Stimulated activated CD8-positive, alpha-beta memory T cell treated with anti-CD3 and anti-CD28 coated beads, Interleukin-12 subunit alpha, Interleukin-12 subunit beta, amount 100 ng/mL, for 1 hour (primary cell): ENCODE results near the gene FPGS.

Experiments used
- DNase-seq: peaks from one replicate; pipeline ENCODE4 v3.0.0-alpha.2; 2020; ENCODE audit warnings: low read depth

FPGS gene

DNA sequence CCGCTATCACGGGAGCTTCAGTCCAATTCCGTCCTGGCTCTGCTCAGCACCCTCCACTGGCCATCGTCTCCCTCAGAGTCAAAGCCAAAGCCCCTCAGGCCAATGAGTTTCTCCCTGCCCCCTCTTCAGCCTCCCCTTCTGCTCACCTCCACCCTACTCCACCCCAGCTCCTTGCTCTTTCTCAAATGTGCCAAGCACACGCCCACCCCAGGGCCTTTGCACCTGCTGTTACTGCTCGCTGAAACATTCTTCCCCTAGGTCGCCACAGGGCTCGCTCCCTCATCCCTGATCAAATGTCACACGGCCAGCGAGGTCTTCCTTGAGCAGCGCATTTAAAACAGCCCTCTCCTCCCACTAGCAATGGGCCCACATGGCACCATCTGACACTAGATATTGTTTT, 58.1 kb downstream of the FPGS start:
- DNase-seq, result no peak

DNA sequence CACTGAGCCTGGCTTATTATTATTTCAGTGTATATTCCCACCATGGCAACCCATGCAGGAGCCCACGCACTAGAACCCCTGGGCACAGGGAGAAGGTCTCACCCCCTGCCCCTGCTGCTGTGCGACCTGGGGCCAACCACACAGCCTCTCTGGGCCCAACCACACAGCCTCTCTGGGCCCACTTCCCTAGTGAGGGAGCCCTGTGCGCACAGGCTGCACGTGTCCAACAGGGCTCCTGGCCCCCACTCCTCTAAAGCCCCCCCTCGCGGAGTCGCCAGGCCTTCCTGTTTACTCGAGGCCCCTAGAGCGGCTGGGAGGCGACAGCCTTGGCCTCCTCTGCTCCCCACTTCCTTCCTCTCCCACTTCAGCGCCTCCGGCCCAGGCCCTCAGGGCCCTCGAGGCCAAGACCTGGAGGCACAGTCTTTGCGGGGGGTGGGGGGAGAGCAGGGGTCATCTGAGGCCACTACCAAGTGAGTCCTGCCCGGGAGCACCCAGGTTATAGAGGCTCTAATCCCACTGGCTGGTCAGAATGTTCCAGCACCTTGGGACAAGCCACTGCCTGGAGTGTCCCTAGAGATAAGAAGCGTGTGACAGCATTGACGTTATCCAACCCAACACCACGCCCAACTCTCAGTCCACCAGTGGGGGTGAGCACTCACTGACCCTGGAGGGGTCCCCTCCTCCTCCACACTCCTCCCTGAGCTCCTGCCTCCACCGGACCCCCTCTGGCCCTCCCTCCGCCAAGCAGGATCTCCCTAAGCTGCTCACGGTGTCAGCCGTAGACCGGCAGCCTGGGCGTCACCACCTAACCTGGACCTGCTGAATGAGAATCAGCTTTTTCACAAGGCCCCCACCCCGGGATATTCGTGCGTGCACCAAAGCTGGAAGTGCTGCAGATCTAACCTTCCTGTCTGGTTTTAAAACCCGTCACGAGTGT, 59.7 kb downstream of the FPGS start:
- DNase-seq, result peak; percentile 38

DNA sequence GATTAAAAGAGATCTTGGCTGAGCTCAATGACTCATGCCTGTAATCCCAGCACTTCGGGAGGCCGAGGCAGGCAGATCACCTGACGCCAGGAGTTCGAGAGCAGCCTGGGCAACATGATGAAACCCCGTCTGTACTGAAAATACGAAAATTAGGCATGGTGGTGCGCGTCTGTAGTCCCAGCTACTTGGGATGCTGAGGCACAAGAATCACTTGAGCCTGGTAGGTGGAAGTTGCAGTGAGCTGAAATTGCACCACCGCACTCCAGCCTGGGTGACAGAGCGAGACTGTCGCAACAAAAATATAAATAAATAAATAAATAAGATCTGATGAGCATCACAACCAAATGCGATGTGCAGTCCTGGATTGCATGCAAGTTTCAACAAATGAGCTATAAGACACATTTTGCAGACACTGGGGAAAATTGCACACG, 60.5 kb downstream of the FPGS start:
- DNase-seq, result no peak
